ENCODE data around the gene CFAP299.

- TF ChIP-seq CTCF (IDR thresholded peaks at IDR 0.05) (no peak), ZFX (IDR thresholded peaks at IDR 0.05; ENCODE audit: borderline replicate concordance) (no peak)
Measured at GRCh38 chr4:80532674-80533333, 197.3 kb downstream of the CFAP299 start.
